NCI-H526 (cell line): ENCODE data around the gene SLC25A12.
A peak's percentile ranks its signal among the peaks of the same experiment; 100 is the strongest.
"Not testable (repeated sequence)": the region's sequence is repeated elsewhere in the genome, so short reads cannot be mapped to it uniquely, and the experiment has no call there.

Experiments used
- DNase-seq, 2 experiments: peaks; one replicate each; lab custom pipeline; 2025; lab: John Stamatoyannopoulos, UW

SLC25A12 gene

GRCh38 chr2:171788316-171788993, 105.6 kb downstream of the SLC25A12 start:
- no peak for DNase-seq

- no peak for DNase-seq
These were observed 106.5 kb downstream of the SLC25A12 start for GRCh38 chr2:171787333-171788072.

- no peak for DNase-seq
These were observed 108.6 kb downstream of the SLC25A12 start for GRCh38 chr2:171785450-171785849.

GRCh38 chr2:171778515-171778914, 115.5 kb downstream of the SLC25A12 start:
- DNase-seq, result no peak

GRCh38 chr2:171774581-171774980, 119.5 kb downstream of the SLC25A12 start:
- not testable (repeated sequence) for DNase-seq

- no peak for DNase-seq
These were observed 121.7 kb downstream of the SLC25A12 start for GRCh38 chr2:171772373-171772772.

- no peak for DNase-seq
These were observed 122.6 kb downstream of the SLC25A12 start for GRCh38 chr2:171771463-171771862.

GRCh38 chr2:171763602-171764001, 130.4 kb downstream of the SLC25A12 start:
- DNase-seq, result no peak

- DNase-seq, result no peak
These were observed 131.0 kb downstream of the SLC25A12 start for GRCh38 chr2:171762879-171763573.

GRCh38 chr2:171761176-171761575, 132.9 kb downstream of the SLC25A12 start:
- DNase-seq, result not testable (repeated sequence)

GRCh38 chr2:171758762-171759161, 135.3 kb downstream of the SLC25A12 start:
- not testable (repeated sequence) for DNase-seq

- DNase-seq, result no peak
These were observed 139.6 kb downstream of the SLC25A12 start for GRCh38 chr2:171754254-171754939.

GRCh38 chr2:171747371-171747770, 146.7 kb downstream of the SLC25A12 start:
- no peak for DNase-seq

GRCh38 chr2:171745806-171746205, 148.2 kb downstream of the SLC25A12 start:
- DNase-seq, result no peak

- no peak for DNase-seq
These were observed 148.9 kb downstream of the SLC25A12 start for GRCh38 chr2:171745141-171745540.

GRCh38 chr2:171742760-171743159, 151.3 kb downstream of the SLC25A12 start:
- no peak for DNase-seq

GRCh38 chr2:171741189-171741588, 152.9 kb downstream of the SLC25A12 start:
- DNase-seq, result peak; percentile 34 to 38

GRCh38 chr2:171735991-171736710, 157.9 kb downstream of the SLC25A12 start:
- no peak for DNase-seq
